Stimulated activated effector memory CD8-positive, alpha-beta T cell treated with anti-CD3 and anti-CD28 coated beads, Interleukin-12 subunit alpha, Interleukin-12 subunit beta, amount 100 ng/mL, for 72 hours (primary cell): Measurements from ENCODE around the gene FBXW4.
A peak's percentile ranks its signal among the peaks of the same experiment; 100 is the strongest.

ENCODE experiments used
- ATAC-seq: fragments of 150-1000 bp; cut with Tn5 transposase; 2 replicates; pipeline ENCODE4 v1.10.0; 2021
- DNase-seq, 2 donors: peaks; one replicate each; pipeline ENCODE4 v3.0.0; 2021 to 2022; ENCODE audit warnings: low spot score in 2 of 2
- H3K27ac Mint-ChIP-seq: one replicate; pipeline ENCODE4 v1.8.0; 2022; ENCODE audit warnings: mild to moderate bottlenecking, mixed read lengths
- H3K36me3 Mint-ChIP-seq: one replicate; pipeline ENCODE4 v1.8.0; 2022; ENCODE audit warnings: mild to moderate bottlenecking, mixed read lengths
- H3K4me1 Mint-ChIP-seq: one replicate; pipeline ENCODE4 v1.8.0; 2022; ENCODE audit warnings: mixed read lengths
- H3K4me3 Mint-ChIP-seq: one replicate; pipeline ENCODE4 v1.8.0; 2022; ENCODE audit warnings: mild to moderate bottlenecking, mixed read lengths
- H3K9me3 Mint-ChIP-seq: one replicate; pipeline ENCODE4 v1.8.0; 2022; ENCODE audit warnings: mixed read lengths

FBXW4 gene

GRCh38 chr10:101575580-101576210 lies 119.3 kb downstream of the FBXW4 start:
- Mint-ChIP-seq H3K36me3 (peaks cover 25% of the 10 kb centered on the region), H3K4me1 (peaks cover 11% of the 10 kb centered on the region), H3K9me3 (no peaks in the 10 kb centered on the region), H3K4me3 (no peak overlapping the region), H3K27ac (no peak overlapping the region)
- DNase-seq (no peak), ATAC-seq (no peak)

- Mint-ChIP-seq H3K4me1 (peaks cover 15% of the 10 kb centered on the region), H3K9me3 (no peaks in the 10 kb centered on the region), H3K27ac (peak overlapping the region; percentile 54), H3K4me3 (no peak overlapping the region), H3K36me3 (peaks cover 19% of the 10 kb centered on the region)
- DNase-seq (no peak), ATAC-seq (no peak)
Observed at GRCh38 chr10:101575091-101575490, 119.9 kb downstream of the FBXW4 start.

- peak overlapping the region; percentile 54 for H3K27ac Mint-ChIP-seq
- no peak for ATAC-seq
- no peaks in the 10 kb centered on the region for H3K9me3 Mint-ChIP-seq
- peaks cover 23% of the 10 kb centered on the region for H3K4me1 Mint-ChIP-seq
- peaks cover 21% of the 10 kb centered on the region for H3K36me3 Mint-ChIP-seq
- DNase-seq: no peak
- no peak overlapping the region for H3K4me3 Mint-ChIP-seq
Observed at GRCh38 chr10:101573885-101574753, 120.9 kb downstream of the FBXW4 start.

- H3K4me3 Mint-ChIP-seq: no peak overlapping the region
- peaks cover 9% of the 10 kb centered on the region for H3K36me3 Mint-ChIP-seq
- ATAC-seq (no peak), DNase-seq (no peak)
- H3K27ac Mint-ChIP-seq: no peak overlapping the region
- no peaks in the 10 kb centered on the region for H3K9me3 Mint-ChIP-seq
- peaks cover 16% of the 10 kb centered on the region for H3K4me1 Mint-ChIP-seq
Observed at GRCh38 chr10:101572785-101573184, 122.2 kb downstream of the FBXW4 start.

- Mint-ChIP-seq H3K27ac (no peak overlapping the region), H3K9me3 (no peaks in the 10 kb centered on the region), H3K4me1 (peaks cover 21% of the 10 kb centered on the region), H3K36me3 (peaks cover 5% of the 10 kb centered on the region), H3K4me3 (no peak overlapping the region)
- no peak for DNase-seq
- no peak for ATAC-seq
Observed at GRCh38 chr10:101572126-101572525, 122.8 kb downstream of the FBXW4 start.

GRCh38 chr10:101571271-101571925 lies 123.6 kb downstream of the FBXW4 start:
- H3K4me1 Mint-ChIP-seq: peaks cover 26% of the 10 kb centered on the region
- H3K36me3 Mint-ChIP-seq: peaks cover 5% of the 10 kb centered on the region
- DNase-seq (no peak), ATAC-seq (no peak)
- no peak overlapping the region for H3K27ac Mint-ChIP-seq
- no peaks in the 10 kb centered on the region for H3K9me3 Mint-ChIP-seq
- H3K4me3 Mint-ChIP-seq: peak overlapping the region; percentile 74

GRCh38 chr10:101570428-101571270 lies 124.3 kb downstream of the FBXW4 start:
- H3K27ac Mint-ChIP-seq: peak overlapping the region; percentile 34
- H3K9me3 Mint-ChIP-seq: no peaks in the 10 kb centered on the region
- ATAC-seq (peak; percentile 19), DNase-seq (no peak)
- peaks cover 26% of the 10 kb centered on the region for H3K4me1 Mint-ChIP-seq
- peak overlapping the region; percentile 74 for H3K4me3 Mint-ChIP-seq
- peaks cover 5% of the 10 kb centered on the region for H3K36me3 Mint-ChIP-seq

GRCh38 chr10:101569622-101570427 lies 125.1 kb downstream of the FBXW4 start:
- H3K4me1 Mint-ChIP-seq: peaks cover 26% of the 10 kb centered on the region
- H3K27ac Mint-ChIP-seq: peak overlapping the region; percentile 34
- DNase-seq (peak; percentile 87 to 94), ATAC-seq (peak; percentile 79)
- peak overlapping the region; percentile 74 for H3K4me3 Mint-ChIP-seq
- peaks cover 5% of the 10 kb centered on the region for H3K36me3 Mint-ChIP-seq
- H3K9me3 Mint-ChIP-seq: no peaks in the 10 kb centered on the region

- Mint-ChIP-seq H3K4me3 (peak overlapping the region; percentile 74), H3K36me3 (peaks cover 5% of the 10 kb centered on the region), H3K27ac (no peak overlapping the region), H3K9me3 (no peaks in the 10 kb centered on the region), H3K4me1 (peaks cover 26% of the 10 kb centered on the region)
- no peak for DNase-seq
- ATAC-seq: no peak
Observed at GRCh38 chr10:101569323-101569621, 125.7 kb downstream of the FBXW4 start.

- Mint-ChIP-seq H3K4me1 (peaks cover 26% of the 10 kb centered on the region), H3K36me3 (peaks cover 5% of the 10 kb centered on the region), H3K27ac (no peak overlapping the region), H3K4me3 (peak overlapping the region; percentile 74), H3K9me3 (no peaks in the 10 kb centered on the region)
- DNase-seq (no peak), ATAC-seq (no peak)
Observed at GRCh38 chr10:101568054-101568745, 126.8 kb downstream of the FBXW4 start.

GRCh38 chr10:101567165-101568006 lies 127.6 kb downstream of the FBXW4 start:
- no peak for DNase-seq
- Mint-ChIP-seq H3K27ac (no peak overlapping the region), H3K4me3 (peak overlapping the region; percentile 2), H3K36me3 (peaks cover 5% of the 10 kb centered on the region), H3K9me3 (no peaks in the 10 kb centered on the region), H3K4me1 (peaks cover 26% of the 10 kb centered on the region)
- peak; percentile 50 for ATAC-seq

- H3K27ac Mint-ChIP-seq: no peak overlapping the region
- no peak for ATAC-seq
- no peak for DNase-seq
Observed at GRCh38 chr10:101566333-101567164, 128.4 kb downstream of the FBXW4 start.

More at GRCh38 chr10:101566333-101567164, 128.4 kb downstream of the FBXW4 start:
- Mint-ChIP-seq H3K4me1 (peaks cover 26% of the 10 kb centered on the region), H3K9me3 (no peaks in the 10 kb centered on the region), H3K4me3 (peak overlapping the region; percentile 2), H3K36me3 (peaks cover 5% of the 10 kb centered on the region)
